HepG2 (cell line): ENCODE measurements around the gene CHST3. TPM values are rescaled to one million over a fixed set of nuclear protein-coding genes. Genes with fewer than 3 reads are reported as not detected.

Experiments used
- BRD4 ChIP-seq: sonication (generic); formaldehyde crosslinking; IDR thresholded peaks from 2 replicates; pipeline ENCODE4 v1.4.0; 2020; ENCODE audit warnings: missing genetic modification reagents
- HNRNPL ChIP-seq: fragments of 200-400 bp; formaldehyde crosslinking; IDR thresholded peaks from 2 replicates; pipeline ENCODE4 v1.6.1; 2017; ENCODE audit warnings: mild to moderate bottlenecking, low read depth, low read length
- KLF12 ChIP-seq: sonication (generic); formaldehyde crosslinking; IDR thresholded peaks from 2 replicates; pipeline ENCODE4 v1.4.0; 2020; ENCODE audit warnings: missing genetic modification reagents, borderline replicate concordance
- MAFK ChIP-seq, 2 experiments: IDR thresholded peaks in 1 of 2; conservative IDR thresholded peaks in 1 of 2; 2 replicates each; pipeline ENCODE4 v1.6.1; 2011; ENCODE audit warnings: improper control_type of control experiment in 2 of 2, low read length in 2 of 2
- RBFOX2 ChIP-seq: fragments of 200-400 bp; formaldehyde crosslinking; IDR thresholded peaks from 2 replicates; pipeline ENCODE4 v1.6.1; 2017; ENCODE audit warnings: low read depth, mild to moderate bottlenecking, low read length
- RFX5 ChIP-seq: IDR thresholded peaks from 2 replicates; pipeline ENCODE4 v1.6.1; 2011; ENCODE audit warnings: low read depth, low read length, improper control_type of control experiment
- RFXAP ChIP-seq: sonication (generic); formaldehyde crosslinking; IDR thresholded peaks from 2 replicates; pipeline ENCODE4 v1.4.0; 2020; ENCODE audit warnings: missing genetic modification reagents, borderline replicate concordance
- SMC3 ChIP-seq: IDR thresholded peaks from 2 replicates; pipeline ENCODE4 v1.6.1; 2011; ENCODE audit warnings: low read length, improper control_type of control experiment
- SOX13 ChIP-seq, 3 experiments: fragments of 450-650 bp in 1 of 3; sonication (generic) in 1 of 3; formaldehyde crosslinking in 1 of 3; IDR thresholded peaks in 2 of 3; conservative IDR thresholded peaks in 1 of 3; 2 replicates each; pipeline versions ENCODE4 v1.5.0 to v1.6.1; 2016 to 2020; ENCODE audit warnings: antibody characterized with exemption in 1 of 3, mild to moderate bottlenecking in 1 of 3, missing compliant biosample characterization in 1 of 3, missing genetic modification reagents in 1 of 3, moderate library complexity in 1 of 3
- ZBTB20 ChIP-seq: sonication (generic); formaldehyde crosslinking; IDR thresholded peaks from 2 replicates; pipeline ENCODE4 v1.8.1; 2023; ENCODE audit warnings: missing genetic modification reagents, low read depth, mild to moderate bottlenecking, borderline replicate concordance
- ZNF296 ChIP-seq: sonication (generic); formaldehyde crosslinking; conservative IDR thresholded peaks from 2 replicates; pipeline ENCODE4 v1.5.0; 2020; ENCODE audit warnings: mild to moderate bottlenecking, missing genetic modification reagents
- ZNF782 ChIP-seq: sonication (generic); formaldehyde crosslinking; IDR thresholded peaks from 2 replicates; pipeline ENCODE4 v1.4.0; 2020; ENCODE audit warnings: missing genetic modification reagents, mild to moderate bottlenecking, borderline replicate concordance
- ZSCAN25 ChIP-seq: sonication (generic); formaldehyde crosslinking; IDR thresholded peaks from 2 replicates; pipeline ENCODE4 v1.8.0; 2022; ENCODE audit warnings: mild to moderate bottlenecking, missing genetic modification reagents
- polyA plus RNA-seq, 8 experiments: library from polyadenylated mRNA; depleted of rRNA in 3 of 8; stranded (reverse) in 7 of 8; unstranded in 1 of 8; fragments of >200 nt; fragmentation: Illumina TruSeq in 4 of 8; extraction: Trizol in 4 of 8; gene quantifications; 2 replicates each; pipeline versions ENCODE4 v1.2.1 to v1.2.3, GENCODE V29; 2011 to 2016; ENCODE audit warnings: low read depth in 4 of 8, missing spikeins in 1 of 8, mixed read lengths in 1 of 8; ENCODE audit not compliant: insufficient read depth in 1 of 8
- total RNA-seq, 5 experiments: library from RNA; depleted of rRNA; stranded (reverse); fragments of >200 nt; fragmentation: Illumina TruSeq; extraction: Trizol; gene quantifications; 2 replicates each; pipeline ENCODE4 v1.2.3, GENCODE V29; 2016; ENCODE audit warnings: low read depth in 1 of 5
- TF ChIP-seq, protein P1 (sequence below): sonication (generic); formaldehyde crosslinking; IDR thresholded peaks from 2 replicates; pipeline ENCODE4 v1.8.1; 2023; ENCODE audit warnings: missing genetic modification reagents, inconsistent platforms, borderline replicate concordance
- TF ChIP-seq, protein P2 (sequence below): sonication (generic); formaldehyde crosslinking; IDR thresholded peaks from 2 replicates; pipeline ENCODE4 v1.5.1; 2020; ENCODE audit warnings: mild to moderate bottlenecking, missing genetic modification reagents, borderline replicate concordance
- TF ChIP-seq, protein P3 (sequence below): IDR thresholded peaks from 2 replicates; pipeline ENCODE4 v1.6.1; 2016; ENCODE audit warnings: missing compliant biosample characterization, missing genetic modification reagents, borderline replicate concordance
- TF ChIP-seq, protein P4 (sequence below): sonication (generic); formaldehyde crosslinking; IDR thresholded peaks from 2 replicates; pipeline ENCODE4 v1.4.0; 2020; ENCODE audit warnings: missing genetic modification reagents
- TF ChIP-seq, protein P5 (sequence below): sonication (generic); formaldehyde crosslinking; IDR thresholded peaks from 2 replicates; pipeline ENCODE4 v1.4.0; 2020; ENCODE audit warnings: mild to moderate bottlenecking, missing genetic modification reagents

CHST3 gene
- total and polyA plus RNA-seq, 2 of the 13 experiments (the other 11 are each of a cell fraction or from before 2014, with no cell fraction given): 7.2 to 18.7 TPM

DNA sequence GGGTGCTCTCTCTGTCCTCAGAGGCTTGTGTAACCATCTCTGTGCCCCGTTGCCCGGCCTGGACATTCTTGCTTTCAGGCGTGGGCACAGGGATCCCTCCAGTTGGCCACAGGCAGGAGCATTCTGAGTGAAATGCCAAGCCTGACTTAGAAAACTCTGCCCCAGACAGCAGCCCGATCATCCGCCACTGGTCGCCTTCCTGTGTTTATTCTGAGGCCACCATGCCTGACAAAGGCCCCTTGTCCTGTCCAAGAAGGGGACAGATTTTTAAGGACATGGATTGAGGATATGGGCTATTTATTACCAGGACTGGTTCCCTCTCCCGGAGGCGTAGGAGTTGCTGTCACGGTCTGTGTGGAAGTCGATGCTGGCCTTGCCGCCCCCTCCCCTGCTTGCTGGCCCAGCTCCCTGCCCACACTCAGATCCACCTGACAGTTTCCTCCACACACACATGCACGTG, 69.9 kb downstream of the CHST3 start (continued):
- no peak for TF ChIP-seq MAFK (conservative IDR thresholded peaks at IDR 0.05 in 1 of 2, IDR thresholded peaks at IDR 0.05 in 1 of 2; ENCODE audit: low read length in 2 of 2)
- no peak for TF ChIP-seq SMC3
- TF ChIP-seq KLF12 (CRISPR knock-in tag): no peak
- TF ChIP-seq SOX13 (IDR thresholded peaks at IDR 0.05): no peak
- 0 out of 4 replicates have a peak, but pooled peaks of 1 of the 2 experiments have one; percentile 22 for TF ChIP-seq SOX13 (CRISPR knock-in tag; conservative IDR thresholded peaks at IDR 0.05 in 1 of 2, IDR thresholded peaks at IDR 0.05 in 1 of 2)
- TF ChIP-seq, protein P1, sequence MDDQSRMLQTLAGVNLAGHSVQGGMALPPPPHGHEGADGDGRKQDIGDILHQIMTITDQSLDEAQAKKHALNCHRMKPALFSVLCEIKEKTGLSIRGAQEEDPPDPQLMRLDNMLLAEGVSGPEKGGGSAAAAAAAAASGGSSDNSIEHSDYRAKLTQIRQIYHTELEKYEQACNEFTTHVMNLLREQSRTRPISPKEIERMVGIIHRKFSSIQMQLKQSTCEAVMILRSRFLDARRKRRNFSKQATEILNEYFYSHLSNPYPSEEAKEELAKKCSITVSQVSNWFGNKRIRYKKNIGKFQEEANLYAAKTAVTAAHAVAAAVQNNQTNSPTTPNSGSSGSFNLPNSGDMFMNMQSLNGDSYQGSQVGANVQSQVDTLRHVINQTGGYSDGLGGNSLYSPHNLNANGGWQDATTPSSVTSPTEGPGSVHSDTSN (CRISPR knock-in tag): no peak
- TF ChIP-seq RFX5: no peak
- no peak for TF ChIP-seq ZBTB20 (CRISPR knock-in tag)
- no peak for TF ChIP-seq ZNF782 (CRISPR knock-in tag)
- peak; percentile 66; the same call in 1 of the 2 replicates for TF ChIP-seq BRD4 (CRISPR knock-in tag)
- peak; percentile 34; the same call in 1 of the 2 replicates for TF ChIP-seq RFXAP
- peak; percentile 86 for TF ChIP-seq HNRNPL
- TF ChIP-seq, protein P2, sequence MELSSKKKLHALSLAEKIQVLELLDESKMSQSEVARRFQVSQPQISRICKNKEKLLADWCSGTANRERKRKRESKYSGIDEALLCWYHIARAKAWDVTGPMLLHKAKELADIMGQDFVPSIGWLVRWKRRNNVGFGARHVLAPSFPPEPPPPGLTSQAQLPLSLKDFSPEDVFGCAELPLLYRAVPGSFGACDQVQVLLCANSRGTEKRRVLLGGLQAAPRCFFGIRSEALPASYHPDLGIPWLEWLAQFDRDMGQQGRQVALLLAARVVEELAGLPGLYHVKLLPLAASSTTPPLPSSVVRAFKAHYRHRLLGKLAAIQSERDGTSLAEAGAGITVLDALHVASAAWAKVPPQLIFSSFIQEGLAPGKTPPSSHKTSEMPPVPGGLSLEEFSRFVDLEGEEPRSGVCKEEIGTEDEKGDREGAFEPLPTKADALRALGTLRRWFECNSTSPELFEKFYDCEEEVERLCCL (CRISPR knock-in tag): no peak
- TF ChIP-seq RBFOX2: 0 out of 2 replicates have a peak, but pooled peaks have one; percentile 24
- TF ChIP-seq ZSCAN25: 0 out of 2 replicates have a peak, but pooled peaks have one; percentile 23
- TF ChIP-seq, protein P3, sequence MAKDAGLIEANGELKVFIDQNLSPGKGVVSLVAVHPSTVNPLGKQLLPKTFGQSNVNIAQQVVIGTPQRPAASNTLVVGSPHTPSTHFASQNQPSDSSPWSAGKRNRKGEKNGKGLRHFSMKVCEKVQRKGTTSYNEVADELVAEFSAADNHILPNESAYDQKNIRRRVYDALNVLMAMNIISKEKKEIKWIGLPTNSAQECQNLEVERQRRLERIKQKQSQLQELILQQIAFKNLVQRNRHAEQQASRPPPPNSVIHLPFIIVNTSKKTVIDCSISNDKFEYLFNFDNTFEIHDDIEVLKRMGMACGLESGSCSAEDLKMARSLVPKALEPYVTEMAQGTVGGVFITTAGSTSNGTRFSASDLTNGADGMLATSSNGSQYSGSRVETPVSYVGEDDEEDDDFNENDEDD (CRISPR knock-in tag): no peak
- TF ChIP-seq ZNF296 (CRISPR knock-in tag): no peak; the same call in 1 of the 2 replicates
- TF ChIP-seq, protein P4, sequence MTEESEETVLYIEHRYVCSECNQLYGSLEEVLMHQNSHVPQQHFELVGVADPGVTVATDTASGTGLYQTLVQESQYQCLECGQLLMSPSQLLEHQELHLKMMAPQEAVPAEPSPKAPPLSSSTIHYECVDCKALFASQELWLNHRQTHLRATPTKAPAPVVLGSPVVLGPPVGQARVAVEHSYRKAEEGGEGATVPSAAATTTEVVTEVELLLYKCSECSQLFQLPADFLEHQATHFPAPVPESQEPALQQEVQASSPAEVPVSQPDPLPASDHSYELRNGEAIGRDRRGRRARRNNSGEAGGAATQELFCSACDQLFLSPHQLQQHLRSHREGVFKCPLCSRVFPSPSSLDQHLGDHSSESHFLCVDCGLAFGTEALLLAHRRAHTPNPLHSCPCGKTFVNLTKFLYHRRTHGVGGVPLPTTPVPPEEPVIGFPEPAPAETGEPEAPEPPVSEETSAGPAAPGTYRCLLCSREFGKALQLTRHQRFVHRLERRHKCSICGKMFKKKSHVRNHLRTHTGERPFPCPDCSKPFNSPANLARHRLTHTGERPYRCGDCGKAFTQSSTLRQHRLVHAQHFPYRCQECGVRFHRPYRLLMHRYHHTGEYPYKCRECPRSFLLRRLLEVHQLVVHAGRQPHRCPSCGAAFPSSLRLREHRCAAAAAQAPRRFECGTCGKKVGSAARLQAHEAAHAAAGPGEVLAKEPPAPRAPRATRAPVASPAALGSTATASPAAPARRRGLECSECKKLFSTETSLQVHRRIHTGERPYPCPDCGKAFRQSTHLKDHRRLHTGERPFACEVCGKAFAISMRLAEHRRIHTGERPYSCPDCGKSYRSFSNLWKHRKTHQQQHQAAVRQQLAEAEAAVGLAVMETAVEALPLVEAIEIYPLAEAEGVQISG (CRISPR knock-in tag): 0 out of 2 replicates have a peak, but pooled peaks have one; percentile 21
- TF ChIP-seq, protein P5, sequence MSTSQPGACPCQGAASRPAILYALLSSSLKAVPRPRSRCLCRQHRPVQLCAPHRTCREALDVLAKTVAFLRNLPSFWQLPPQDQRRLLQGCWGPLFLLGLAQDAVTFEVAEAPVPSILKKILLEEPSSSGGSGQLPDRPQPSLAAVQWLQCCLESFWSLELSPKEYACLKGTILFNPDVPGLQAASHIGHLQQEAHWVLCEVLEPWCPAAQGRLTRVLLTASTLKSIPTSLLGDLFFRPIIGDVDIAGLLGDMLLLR (CRISPR knock-in tag): 0 out of 2 replicates have a peak, but pooled peaks have one; percentile 37
